GM19397 (cell line): ENCODE results near the gene HNRNPC.
"Not testable (repeated sequence)": the region's sequence is repeated elsewhere in the genome, so short reads cannot be mapped to it uniquely, and the experiment has no call there.

ENCODE experiments used
- ATAC-seq: cut with Tn5 transposase; IDR thresholded peaks from one replicate; pipeline ENCODE4 v1.9.1; 2021; ENCODE audit warnings: mild to moderate bottlenecking, moderate library complexity; ENCODE audit not compliant: unreplicated experiment

HNRNPC gene

GRCh38 chr14:21213652-21214051 is 55.6 kb downstream of the HNRNPC start:
- ATAC-seq: no peak

- not testable (repeated sequence) for ATAC-seq
These were observed 56.4 kb downstream of the HNRNPC start for GRCh38 chr14:21212824-21213223.

DNA sequence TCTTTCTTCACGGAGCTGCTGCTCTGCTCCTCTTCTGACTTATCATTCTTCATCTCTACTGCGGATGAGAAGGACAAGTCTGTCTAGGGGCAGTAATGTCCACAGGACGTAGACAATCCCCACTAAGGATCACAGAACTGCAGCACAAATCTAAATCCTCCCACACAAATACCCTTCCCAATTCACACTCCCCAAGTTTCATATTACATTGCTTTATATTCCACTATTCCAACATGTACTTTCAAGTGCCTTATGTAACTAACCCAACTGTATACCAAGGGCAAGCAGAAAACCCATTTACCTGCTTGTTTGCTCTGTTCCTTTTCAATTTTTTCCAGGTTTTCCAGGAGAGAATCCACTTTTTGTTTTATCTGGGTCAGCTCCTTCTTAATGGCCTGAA is 57.7 kb downstream of the HNRNPC start:
- no peak for ATAC-seq

- ATAC-seq: no peak
These were observed 59.2 kb downstream of the HNRNPC start for GRCh38 chr14:21210023-21210422.

DNA sequence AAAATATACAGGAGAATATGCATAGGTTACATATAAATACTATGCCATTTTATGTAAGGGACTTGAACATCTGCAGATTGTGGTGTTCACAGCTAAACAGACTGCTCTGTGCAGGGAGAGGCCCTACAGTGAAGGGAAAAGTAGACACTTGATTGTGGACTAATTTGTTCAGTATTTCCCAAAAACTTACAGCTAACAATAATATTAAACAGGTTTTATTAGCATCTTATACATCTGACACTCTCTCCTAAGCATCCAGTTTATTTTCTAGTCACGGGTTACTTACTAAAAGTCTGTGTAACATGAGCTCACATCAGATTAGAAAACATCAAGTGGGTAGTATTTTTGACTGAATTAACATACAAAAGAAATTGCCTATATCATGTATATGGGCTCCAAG is 60.1 kb downstream of the HNRNPC start:
- ATAC-seq: no peak

DNA sequence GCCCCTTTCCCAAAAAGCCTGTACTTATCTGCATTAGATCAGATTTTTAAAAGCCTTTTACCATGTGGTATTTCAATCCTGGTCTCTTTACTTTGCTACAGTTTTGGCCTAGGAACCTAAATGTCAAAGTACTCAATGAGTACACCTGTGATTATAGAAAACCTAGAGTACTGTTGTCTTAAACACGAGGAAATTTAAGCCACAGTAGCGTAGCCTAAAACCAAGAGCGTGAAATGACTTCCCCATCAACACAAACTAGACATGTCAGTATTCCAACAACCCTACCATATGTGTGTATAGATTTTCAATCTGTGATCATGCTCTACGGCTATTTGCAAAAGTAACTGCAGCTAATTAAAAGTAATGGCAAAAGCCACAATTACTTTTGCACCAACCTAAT is 60.7 kb downstream of the HNRNPC start:
- no peak for ATAC-seq

- no peak for ATAC-seq
These were observed 62.2 kb downstream of the HNRNPC start for GRCh38 chr14:21206753-21207684.

- no peak for ATAC-seq
These were observed 63.3 kb downstream of the HNRNPC start for GRCh38 chr14:21205678-21206581.

DNA sequence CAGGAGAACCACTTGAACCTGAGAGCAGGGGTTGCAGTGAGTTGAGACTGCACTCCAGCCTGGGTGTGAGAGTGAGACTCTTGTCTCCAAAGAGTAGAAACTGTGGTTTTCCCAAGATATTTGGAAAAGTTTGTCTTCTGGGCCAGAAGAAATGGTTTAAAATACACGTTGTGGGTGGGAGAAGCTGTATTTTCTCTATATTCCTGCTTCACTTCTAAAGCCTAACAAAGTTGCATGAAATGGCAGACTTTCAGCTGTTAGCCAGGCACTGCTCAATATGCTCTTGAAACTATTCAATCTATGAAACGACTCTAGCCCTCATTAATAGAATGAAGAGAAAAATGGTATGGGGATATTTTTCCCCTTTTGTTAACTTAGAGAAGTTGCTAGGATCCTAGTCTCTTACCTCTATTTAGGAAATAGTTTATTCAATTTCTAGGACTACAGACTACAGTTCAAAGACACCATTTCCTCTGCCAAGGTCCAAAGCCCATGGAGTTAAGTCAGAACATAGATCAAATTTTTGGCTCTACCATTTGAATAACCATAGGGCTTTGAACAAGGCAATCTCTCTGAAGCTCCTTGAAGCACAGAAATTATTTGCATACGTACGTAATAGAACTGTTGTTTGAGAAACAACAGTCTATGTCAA is 64.1 kb downstream of the HNRNPC start:
- ATAC-seq: no peak

DNA sequence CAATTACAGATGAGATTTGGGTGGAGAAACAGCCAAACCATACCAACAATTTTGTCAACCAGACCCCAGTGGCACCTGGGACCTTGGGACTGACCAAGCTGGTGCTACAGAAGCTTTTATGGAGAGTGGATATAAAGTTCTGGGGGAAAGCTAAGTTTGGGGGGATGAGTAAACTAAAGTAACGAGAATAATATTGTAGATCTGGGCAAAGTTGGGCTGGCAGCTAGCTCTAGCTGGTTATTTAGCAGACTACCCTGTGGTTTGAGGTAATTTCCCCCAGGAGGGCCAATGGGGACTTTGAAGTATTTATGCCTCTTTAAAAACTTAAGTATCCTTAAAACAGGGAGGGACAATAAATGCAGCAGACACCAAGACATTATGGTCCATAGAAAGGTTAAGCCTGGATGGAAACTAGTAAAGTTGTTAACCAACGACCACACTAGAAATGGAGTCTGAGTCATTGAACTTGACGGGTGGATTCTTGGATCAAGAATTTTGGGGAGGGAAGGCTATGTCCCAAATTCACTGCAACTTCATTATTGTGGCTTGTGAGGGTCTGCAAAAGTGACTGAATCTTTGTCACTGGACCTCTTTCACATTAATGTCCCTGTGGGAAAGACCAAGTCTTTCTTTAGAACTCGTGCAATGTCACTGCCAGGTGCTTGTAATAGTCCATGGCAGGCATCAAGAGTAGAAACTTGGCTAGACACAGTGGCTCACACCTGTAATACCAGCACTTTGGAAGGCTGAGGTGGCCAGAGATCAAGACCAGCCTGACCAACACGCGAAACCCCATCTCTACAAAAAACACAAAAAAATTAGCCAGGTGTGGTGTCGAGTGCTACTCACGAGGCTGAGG is 64.8 kb downstream of the HNRNPC start:
- ATAC-seq: no peak

GRCh38 chr14:21203470-21204166 is 65.6 kb downstream of the HNRNPC start:
- ATAC-seq: no peak

DNA sequence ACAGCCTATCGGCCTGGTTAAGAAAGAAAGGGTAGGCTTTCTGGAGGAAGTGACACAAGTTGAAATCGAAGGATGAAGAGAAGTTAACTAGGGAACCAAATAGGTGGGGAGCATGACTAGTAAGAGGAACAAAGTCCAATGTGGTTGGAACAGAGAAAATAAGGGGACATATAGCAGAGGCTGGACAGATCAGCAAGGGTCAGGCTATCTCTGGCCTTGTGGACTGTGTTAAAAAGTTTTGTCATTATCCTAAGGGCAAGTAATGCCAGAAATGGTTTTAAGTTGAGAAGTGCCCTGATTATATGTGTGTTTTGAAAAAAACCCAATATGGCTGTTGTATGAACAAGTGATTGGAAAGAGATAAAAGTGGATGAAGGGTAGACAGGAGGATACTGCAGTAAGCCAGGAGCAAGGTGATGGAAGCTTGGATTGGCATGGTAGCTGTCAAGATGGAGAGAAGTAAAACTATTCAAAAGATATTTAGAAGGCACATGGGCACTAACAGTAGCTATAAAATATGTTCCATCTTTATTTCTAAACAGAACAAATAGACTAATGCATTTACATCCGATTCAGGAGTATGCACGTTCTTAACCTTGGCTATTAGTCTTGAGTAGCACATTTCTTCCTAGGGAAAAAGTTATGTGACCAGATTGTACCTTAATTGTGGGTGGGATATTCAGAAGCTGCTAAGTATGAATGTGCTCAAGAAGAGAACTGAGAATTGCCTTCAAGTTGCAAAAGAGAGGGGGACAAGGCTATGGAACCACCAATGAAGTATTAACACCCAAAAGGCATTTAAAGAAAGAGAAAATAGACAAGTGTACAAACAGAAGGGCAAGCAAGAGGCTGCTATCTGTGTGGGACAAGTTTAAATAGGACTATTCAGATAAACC is 66.5 kb downstream of the HNRNPC start:
- ATAC-seq: no peak

DNA sequence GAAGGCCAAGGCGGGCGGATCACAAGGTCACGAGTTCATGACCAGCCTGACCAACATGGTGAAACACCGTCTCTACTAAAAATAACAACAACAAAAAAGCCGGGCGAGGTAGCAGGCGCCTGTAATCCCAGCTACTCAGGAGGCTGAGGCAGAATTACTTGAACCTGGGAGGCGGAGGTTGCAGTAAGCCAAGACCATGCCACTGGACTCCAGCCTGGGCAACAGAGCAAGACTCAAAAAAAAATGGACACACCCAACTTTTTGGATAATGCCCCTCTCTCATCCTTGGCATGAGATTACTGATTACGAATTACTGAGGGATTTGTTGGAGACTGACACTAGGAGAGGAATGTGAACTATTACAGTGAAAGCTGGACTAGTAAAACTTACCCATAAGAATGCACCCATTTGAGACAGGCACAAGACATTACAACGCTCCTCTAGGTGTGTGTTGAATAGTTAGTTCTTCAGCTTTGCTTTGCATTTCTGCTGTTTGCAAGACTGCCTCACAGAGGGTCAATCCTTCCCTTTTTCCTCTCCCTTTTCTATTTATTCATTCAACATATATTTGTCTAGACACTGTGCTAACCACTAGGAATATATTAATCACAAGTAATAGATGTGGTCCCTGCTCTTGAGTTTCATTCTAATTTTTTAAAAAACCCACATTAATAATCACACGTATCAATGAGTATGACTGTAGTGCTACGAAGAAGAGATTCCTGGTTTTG is 67.3 kb downstream of the HNRNPC start:
- ATAC-seq: no peak

DNA sequence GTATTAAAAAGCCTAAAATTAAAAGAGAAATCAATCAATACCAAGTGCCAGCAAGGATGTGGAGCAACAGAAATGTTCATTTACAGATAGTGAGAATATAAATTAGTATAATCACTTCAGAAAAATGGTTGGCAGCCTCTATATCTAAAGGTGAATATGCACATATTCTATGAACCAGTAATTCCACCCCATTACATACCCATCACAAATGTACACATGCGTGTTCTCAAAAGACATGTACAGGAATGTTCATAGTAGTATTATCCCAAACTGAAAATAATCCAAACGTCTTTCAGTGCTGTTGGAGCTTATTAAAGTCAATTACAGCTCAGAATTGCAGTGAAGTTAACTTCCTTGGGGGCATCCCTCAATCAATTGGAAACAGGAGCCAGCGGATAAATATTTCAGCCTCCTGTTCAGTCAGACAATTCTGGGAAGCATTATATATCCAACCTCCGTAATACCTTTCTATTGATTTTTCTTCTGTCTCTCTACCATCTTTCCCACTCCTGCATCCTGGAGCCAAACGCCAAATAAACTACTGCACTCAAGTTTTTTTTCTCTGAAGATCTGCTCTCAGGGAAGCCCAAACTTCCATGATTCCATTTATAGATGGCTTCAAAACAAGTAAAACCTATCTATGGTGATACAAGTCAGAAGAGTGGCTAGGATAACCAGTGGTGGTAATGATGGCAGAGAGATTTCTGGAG is 68.3 kb downstream of the HNRNPC start:
- ATAC-seq: no peak

DNA sequence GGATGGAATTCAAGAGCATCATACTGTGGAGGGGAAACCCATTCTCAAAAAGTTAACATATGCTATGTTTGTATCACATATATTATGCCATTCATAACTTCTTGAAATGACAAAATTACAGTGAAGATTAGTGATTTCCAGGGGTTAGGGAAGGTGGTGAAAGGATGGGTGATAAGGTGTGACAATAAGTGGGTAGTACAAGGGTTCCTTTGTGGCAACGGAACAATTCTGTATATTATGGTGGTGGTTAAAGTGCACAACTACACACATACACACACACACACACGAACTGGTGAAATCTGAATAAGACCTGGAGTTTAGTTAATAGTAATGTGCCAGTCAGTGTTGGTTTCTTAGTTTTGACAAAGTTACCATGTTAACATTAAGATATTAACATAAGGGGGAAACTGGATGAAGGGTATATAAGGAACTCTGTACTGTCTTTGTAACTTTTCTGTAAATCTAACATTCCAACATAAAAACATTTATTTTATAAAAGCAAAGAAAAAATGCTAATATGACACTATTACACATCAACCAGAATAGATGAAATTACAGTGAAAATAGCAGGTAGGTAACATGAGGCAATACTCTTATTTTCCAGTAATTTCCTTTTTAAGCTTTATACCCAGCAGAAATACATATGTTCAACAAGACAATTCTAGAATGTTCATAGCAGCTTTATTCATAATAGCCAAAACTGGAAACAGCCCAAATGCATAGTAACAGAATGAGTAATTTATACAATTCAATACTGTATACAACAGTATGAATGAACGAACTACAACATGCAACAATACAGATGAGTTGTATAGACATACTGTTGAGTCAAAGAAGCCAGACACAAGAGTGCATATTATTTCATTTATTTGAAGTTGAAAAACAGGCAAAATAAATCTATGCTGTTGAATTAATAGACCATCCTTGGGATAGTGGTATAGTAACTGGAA is 69.4 kb downstream of the HNRNPC start:
- ATAC-seq: no peak
